Chondrocyte (in vitro differentiated cells): ENCODE data around the gene CSTA. TPM values are rescaled to one million over a fixed set of nuclear protein-coding genes. Genes with fewer than 3 reads are reported as not detected.
A peak's percentile ranks its signal among the peaks of the same experiment; 100 is the strongest.

Experiments
- DNase-seq: peaks from one replicate; pipeline ENCODE4 v3.0.0; 2021; ENCODE audit warnings: mixed read lengths, low spot score
- H3K27ac Mint-ChIP-seq: one replicate; pipeline ENCODE4 v1.8.0; 2021; ENCODE audit warnings: mild to moderate bottlenecking, moderate library complexity, mixed read lengths; ENCODE audit not compliant: unreplicated experiment
- H3K27me3 Mint-ChIP-seq: 2 replicates; pipeline ENCODE4 v1.8.0; 2021; ENCODE audit warnings: low read depth, mixed read lengths
- H3K36me3 Mint-ChIP-seq: 2 replicates; pipeline ENCODE4 v1.8.0; 2021; ENCODE audit warnings: low read depth, mixed read lengths
- H3K4me1 Mint-ChIP-seq: 2 replicates; pipeline ENCODE4 v1.8.0; 2021; ENCODE audit warnings: low read depth, mild to moderate bottlenecking, mixed read lengths
- H3K4me3 Mint-ChIP-seq: one replicate; pipeline ENCODE4 v1.8.0; 2021; ENCODE audit warnings: mild to moderate bottlenecking, moderate library complexity, mixed read lengths; ENCODE audit not compliant: unreplicated experiment
- H3K9me3 Mint-ChIP-seq: 2 replicates; pipeline ENCODE4 v1.8.0; 2021; ENCODE audit warnings: low read depth, mixed read lengths
- total RNA-seq: library from RNA; stranded (reverse); gene quantifications from 3 replicates; pipeline ENCODE4 v1.2.1, GENCODE V29; 2021
- TF ChIP-seq, protein P1 (sequence below): fragments of 200-600 bp; sonication (generic); IDR thresholded peaks from 2 replicates; pipeline ENCODE4 v1.5.0; 2021; ENCODE audit warnings: antibody characterized with exemption, mild to moderate bottlenecking, moderate library complexity

CSTA gene
- total RNA-seq, 1 donor from 2014 or later = not detected

DNA sequence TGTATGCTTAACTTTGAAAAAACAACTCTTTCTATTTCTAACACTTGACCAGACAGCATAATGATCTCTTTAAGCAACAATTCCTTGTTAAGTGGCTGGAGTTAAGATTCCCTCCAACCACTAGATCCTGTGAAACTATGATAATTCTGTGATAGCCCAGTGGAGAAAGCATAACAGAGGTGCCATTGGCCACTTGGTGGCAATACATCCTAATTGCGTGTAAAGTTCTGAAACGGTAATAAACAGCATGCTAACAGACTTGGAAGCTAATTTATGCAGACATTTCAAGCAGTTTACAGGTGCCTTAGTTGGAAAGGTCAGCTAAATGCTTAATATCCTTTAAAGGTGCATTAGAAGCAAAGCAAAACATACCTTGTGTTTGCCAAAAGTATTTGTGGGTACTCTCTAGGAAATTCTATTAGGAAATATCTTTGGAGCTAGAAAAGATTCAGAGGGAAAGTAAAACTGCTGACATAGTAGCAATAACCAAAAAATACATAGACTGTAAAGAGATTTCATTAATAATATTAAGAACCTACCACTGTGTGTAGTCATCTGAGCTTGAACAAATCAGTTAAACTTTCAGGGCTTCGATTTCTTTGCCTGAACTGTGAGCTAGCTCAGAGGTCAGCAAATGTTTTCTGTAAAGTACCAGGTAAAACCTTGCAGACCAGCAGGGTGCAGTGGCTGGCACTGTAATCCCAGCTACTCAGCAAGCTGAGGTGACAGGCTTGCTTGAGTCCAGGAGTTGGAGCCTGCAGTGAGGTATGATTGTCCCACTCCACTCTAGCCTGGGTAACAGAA is 19.0 kb upstream of the CSTA start:
- Mint-ChIP-seq H3K9me3 (no peaks in the 10 kb centered on the region), H3K36me3 (no peaks in the 10 kb centered on the region), H3K27ac (no peak overlapping the region), H3K27me3 (peaks cover 19% of the 10 kb centered on the region), H3K4me3 (no peak overlapping the region), H3K4me1 (no peaks in the 10 kb centered on the region)
- TF ChIP-seq, protein P1, sequence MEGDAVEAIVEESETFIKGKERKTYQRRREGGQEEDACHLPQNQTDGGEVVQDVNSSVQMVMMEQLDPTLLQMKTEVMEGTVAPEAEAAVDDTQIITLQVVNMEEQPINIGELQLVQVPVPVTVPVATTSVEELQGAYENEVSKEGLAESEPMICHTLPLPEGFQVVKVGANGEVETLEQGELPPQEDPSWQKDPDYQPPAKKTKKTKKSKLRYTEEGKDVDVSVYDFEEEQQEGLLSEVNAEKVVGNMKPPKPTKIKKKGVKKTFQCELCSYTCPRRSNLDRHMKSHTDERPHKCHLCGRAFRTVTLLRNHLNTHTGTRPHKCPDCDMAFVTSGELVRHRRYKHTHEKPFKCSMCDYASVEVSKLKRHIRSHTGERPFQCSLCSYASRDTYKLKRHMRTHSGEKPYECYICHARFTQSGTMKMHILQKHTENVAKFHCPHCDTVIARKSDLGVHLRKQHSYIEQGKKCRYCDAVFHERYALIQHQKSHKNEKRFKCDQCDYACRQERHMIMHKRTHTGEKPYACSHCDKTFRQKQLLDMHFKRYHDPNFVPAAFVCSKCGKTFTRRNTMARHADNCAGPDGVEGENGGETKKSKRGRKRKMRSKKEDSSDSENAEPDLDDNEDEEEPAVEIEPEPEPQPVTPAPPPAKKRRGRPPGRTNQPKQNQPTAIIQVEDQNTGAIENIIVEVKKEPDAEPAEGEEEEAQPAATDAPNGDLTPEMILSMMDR = peak; percentile 33
- DNase-seq = no peak

DNA sequence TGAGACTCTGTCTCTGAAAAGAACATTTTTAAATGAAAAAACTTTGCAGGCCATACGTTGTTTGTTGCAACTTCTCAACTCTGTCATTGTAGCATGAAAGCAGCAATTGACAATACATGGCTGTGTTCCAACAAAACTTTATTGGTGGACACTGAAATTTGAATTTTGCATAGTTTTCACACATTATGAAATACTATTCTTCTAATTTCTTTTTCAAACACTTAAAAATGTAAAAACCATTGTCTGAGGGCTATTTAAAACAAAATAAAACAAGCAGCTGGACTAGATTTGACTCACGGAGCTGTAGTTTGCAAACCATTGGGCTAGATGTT is 18.5 kb upstream of the CSTA start:
- Mint-ChIP-seq H3K27me3 (peaks cover 22% of the 10 kb centered on the region), H3K9me3 (no peaks in the 10 kb centered on the region), H3K36me3 (no peaks in the 10 kb centered on the region), H3K27ac (no peak overlapping the region), H3K4me1 (no peaks in the 10 kb centered on the region), H3K4me3 (no peak overlapping the region)
- no peak for DNase-seq
- TF ChIP-seq, protein P1 = no peak

DNA sequence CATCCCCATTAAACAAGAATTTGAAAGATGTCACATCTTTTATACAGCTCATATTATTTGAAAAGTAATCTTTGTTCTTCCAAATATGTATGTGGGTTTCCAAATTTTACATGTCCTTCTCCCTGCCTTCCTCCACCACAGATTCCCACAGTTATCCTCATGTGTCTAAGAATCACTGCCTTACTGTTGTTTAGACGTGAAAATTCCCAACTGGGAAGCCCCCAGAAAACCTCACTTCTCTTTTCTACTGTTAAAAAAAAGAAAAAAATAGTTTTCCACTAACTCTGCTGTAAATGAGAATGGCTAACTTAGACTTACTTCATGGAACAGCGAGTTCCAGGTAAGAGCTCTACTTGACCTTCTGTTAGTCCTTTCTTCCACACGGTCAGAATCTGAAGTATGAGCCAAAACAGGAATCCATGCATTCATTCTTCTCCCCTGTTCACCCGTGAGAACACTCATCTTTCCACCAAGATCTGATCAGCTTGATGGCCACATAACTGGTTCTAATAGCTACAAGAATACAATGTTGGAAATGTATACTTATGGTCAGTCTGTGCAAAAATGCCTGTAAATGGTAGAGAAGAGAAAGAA is 17.9 kb upstream of the CSTA start:
- no peaks in the 10 kb centered on the region for H3K4me1 Mint-ChIP-seq
- H3K27me3 Mint-ChIP-seq = peaks cover 21% of the 10 kb centered on the region
- H3K9me3 Mint-ChIP-seq = no peaks in the 10 kb centered on the region
- no peak overlapping the region for H3K27ac Mint-ChIP-seq
- no peak for DNase-seq
- no peaks in the 10 kb centered on the region for H3K36me3 Mint-ChIP-seq
- H3K4me3 Mint-ChIP-seq = no peak overlapping the region
- TF ChIP-seq, protein P1 = no peak

DNA sequence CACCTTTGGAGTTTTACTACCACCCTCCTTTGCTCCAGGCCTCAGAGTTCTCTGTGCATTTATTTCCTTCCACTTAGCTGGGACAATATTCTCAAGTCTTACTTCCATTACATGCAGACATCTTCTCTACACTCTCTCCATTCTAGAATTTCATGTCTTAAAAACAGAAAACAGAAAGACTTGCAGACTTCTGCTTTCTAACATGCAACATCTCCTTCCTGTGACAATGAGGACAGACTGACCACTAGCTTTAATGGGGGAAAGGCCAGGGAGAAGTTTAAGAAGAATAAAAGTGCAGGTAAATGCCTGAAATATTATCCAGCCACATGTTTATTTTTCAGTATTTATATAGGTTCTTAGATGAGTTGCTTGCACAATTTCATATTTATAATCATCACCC is 17.1 kb upstream of the CSTA start:
- Mint-ChIP-seq H3K27ac (no peak overlapping the region), H3K36me3 (no peaks in the 10 kb centered on the region), H3K9me3 (no peaks in the 10 kb centered on the region), H3K27me3 (peaks cover 23% of the 10 kb centered on the region), H3K4me1 (no peaks in the 10 kb centered on the region), H3K4me3 (no peak overlapping the region)
- TF ChIP-seq, protein P1 = no peak
- no peak for DNase-seq

DNA sequence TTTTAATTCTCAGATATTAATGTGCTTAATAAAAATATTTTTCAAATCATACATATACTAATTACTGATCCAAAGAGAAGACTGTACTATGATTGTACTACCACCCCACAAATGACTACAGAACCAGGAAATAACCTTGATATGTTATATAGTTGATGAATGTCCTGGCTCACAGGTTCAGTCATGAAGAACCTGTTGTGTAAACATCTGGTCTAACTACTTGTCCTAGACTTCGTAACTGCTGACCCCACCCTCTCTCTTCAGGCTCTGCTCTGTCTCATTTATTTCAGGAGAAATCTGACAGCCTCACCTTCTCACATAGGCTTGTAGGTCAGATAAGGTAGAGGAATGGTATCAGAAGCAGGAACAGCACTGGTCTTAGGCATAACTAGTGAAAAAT is 14.7 kb upstream of the CSTA start:
- no peak overlapping the region for H3K27ac Mint-ChIP-seq
- H3K36me3 Mint-ChIP-seq = no peaks in the 10 kb centered on the region
- TF ChIP-seq, protein P1 = no peak
- no peak for DNase-seq
- H3K4me3 Mint-ChIP-seq = no peak overlapping the region
- peaks cover 25% of the 10 kb centered on the region for H3K27me3 Mint-ChIP-seq
- H3K9me3 Mint-ChIP-seq = no peaks in the 10 kb centered on the region
- no peaks in the 10 kb centered on the region for H3K4me1 Mint-ChIP-seq
